HepG2 (cell line): Measurements from ENCODE around the gene APOC3. TPM values are rescaled to one million over a fixed set of nuclear protein-coding genes. Genes with fewer than 3 reads are reported as not detected.
A peak's percentile ranks its signal among the peaks of the same experiment; 100 is the strongest.

Experiments
- ELF4 ChIP-seq: sonication (generic); formaldehyde crosslinking; IDR thresholded peaks from 2 replicates; pipeline ENCODE4 v1.5.0; 2020; ENCODE audit warnings: missing genetic modification reagents, mild to moderate bottlenecking, moderate library complexity, borderline replicate concordance
- KDM2A ChIP-seq: sonication (generic); formaldehyde crosslinking; IDR thresholded peaks from 2 replicates; pipeline ENCODE4 v1.4.0; 2020; ENCODE audit warnings: low read depth, missing genetic modification reagents, borderline replicate concordance
- NR1H2 ChIP-seq: sonication (generic); formaldehyde crosslinking; IDR thresholded peaks from 2 replicates; pipeline ENCODE4 v1.8.1; 2022; ENCODE audit warnings: low read depth, missing genetic modification reagents, borderline replicate concordance
- PRDM10 ChIP-seq: sonication (generic); formaldehyde crosslinking; IDR thresholded peaks from 2 replicates; pipeline ENCODE4 v1.4.0; 2020; ENCODE audit warnings: low read depth, missing genetic modification reagents
- RBFOX2 ChIP-seq: fragments of 200-400 bp; formaldehyde crosslinking; IDR thresholded peaks from 2 replicates; pipeline ENCODE4 v1.6.1; 2017; ENCODE audit warnings: low read depth, mild to moderate bottlenecking, low read length
- SALL1 ChIP-seq: sonication (generic); formaldehyde crosslinking; IDR thresholded peaks from 2 replicates; pipeline ENCODE4 v1.8.0; 2022; ENCODE audit warnings: mild to moderate bottlenecking, missing genetic modification reagents
- ZBTB38 ChIP-seq: sonication (generic); formaldehyde crosslinking; IDR thresholded peaks from 2 replicates; pipeline ENCODE4 v1.5.1; 2020; ENCODE audit warnings: mild to moderate bottlenecking, missing genetic modification reagents
- ZFP91 ChIP-seq: sonication (generic); formaldehyde crosslinking; IDR thresholded peaks from 2 replicates; pipeline ENCODE4 v1.9.0; 2022; ENCODE audit warnings: missing genetic modification reagents, mild to moderate bottlenecking, borderline replicate concordance
- ZNF407 ChIP-seq: sonication (generic); formaldehyde crosslinking; IDR thresholded peaks from one replicate; pipeline ENCODE4 v1.5.1; 2020; ENCODE audit warnings: mild to moderate bottlenecking, missing genetic modification reagents; ENCODE audit errors: not compliant biosample characterization
- ZNF468 ChIP-seq: sonication (generic); formaldehyde crosslinking; IDR thresholded peaks from 2 replicates; pipeline ENCODE4 v1.8.0; 2022; ENCODE audit warnings: mild to moderate bottlenecking, moderate library complexity, missing genetic modification reagents
- ZNF556 ChIP-seq: sonication (generic); formaldehyde crosslinking; IDR thresholded peaks from 2 replicates; pipeline ENCODE4 v1.4.0; 2020; ENCODE audit warnings: mild to moderate bottlenecking, missing genetic modification reagents, borderline replicate concordance
- ZNF607 ChIP-seq: sonication (generic); formaldehyde crosslinking; IDR thresholded peaks from 2 replicates; pipeline ENCODE4 v1.5.1; 2020; ENCODE audit warnings: missing genetic modification reagents, mild to moderate bottlenecking, borderline replicate concordance
- ZNF616 ChIP-seq: sonication (generic); formaldehyde crosslinking; IDR thresholded peaks from 2 replicates; pipeline ENCODE4 v1.5.0; 2020; ENCODE audit warnings: low read depth, mild to moderate bottlenecking, missing genetic modification reagents
- ZNF766 ChIP-seq: sonication (generic); formaldehyde crosslinking; IDR thresholded peaks from 2 replicates; pipeline ENCODE4 v1.5.0; 2020; ENCODE audit warnings: missing genetic modification reagents, borderline replicate concordance
- polyA plus RNA-seq, 8 experiments: library from polyadenylated mRNA; depleted of rRNA in 3 of 8; stranded (reverse) in 7 of 8; unstranded in 1 of 8; fragments of >200 nt; fragmentation: Illumina TruSeq in 4 of 8; extraction: Trizol in 4 of 8; gene quantifications; 2 replicates each; pipeline versions ENCODE4 v1.2.1 to v1.2.3, GENCODE V29; 2011 to 2016; ENCODE audit warnings: low read depth in 4 of 8, missing spikeins in 1 of 8, mixed read lengths in 1 of 8; ENCODE audit not compliant: insufficient read depth in 1 of 8
- total RNA-seq, 5 experiments: library from RNA; depleted of rRNA; stranded (reverse); fragments of >200 nt; fragmentation: Illumina TruSeq; extraction: Trizol; gene quantifications; 2 replicates each; pipeline ENCODE4 v1.2.3, GENCODE V29; 2016; ENCODE audit warnings: low read depth in 1 of 5

The APOC3 gene
- total and polyA plus RNA-seq, 2 of the 13 experiments (the other 11 are each of a cell fraction or from before 2014, with no cell fraction given) = 314 to 687 TPM

- TF ChIP-seq ZNF607 (0 out of 2 replicates have a peak, but pooled peaks have one; percentile 40), PRDM10 (CRISPR knock-in tag) (no peak), RBFOX2 (peak; percentile 43; the same call in 1 of the 2 replicates), SALL1 (CRISPR knock-in tag) (peak; percentile 56; the same call in 1 of the 2 replicates), ZNF407 (no peak), ZNF616 (CRISPR knock-in tag) (peak; percentile 77; the same call in 1 of the 2 replicates), NR1H2 (CRISPR knock-in tag) (peak; percentile 65; the same call in 1 of the 2 replicates), ELF4 (CRISPR knock-in tag) (0 out of 2 replicates have a peak, but pooled peaks have one; percentile 67), ZNF468 (no peak), KDM2A (CRISPR knock-in tag) (0 out of 2 replicates have a peak, but pooled peaks have one; percentile 24), ZNF766 (CRISPR knock-in tag) (no peak), ZBTB38 (CRISPR knock-in tag) (peak; percentile 49; the same call in 1 of the 2 replicates), ZFP91 (CRISPR knock-in tag) (0 out of 2 replicates have a peak, but pooled peaks have one; percentile 11), ZNF556 (CRISPR knock-in tag) (peak; percentile 15; the same call in 1 of the 2 replicates)
These were observed 22.0 kb upstream of the APOC3 start (continued) for GRCh38 chr11:116807601-116808261.
